ENCODE results near the gene ITPRIPL1.

Gene ITPRIPL1

GRCh38 chr2:96324721-96325040 lies 436 bp upstream of the ITPRIPL1 start:
- no peak for DNase-seq

GRCh38 chr2:96325884-96326255 lies 753 bp downstream of the ITPRIPL1 start:
- DNase-seq, result no peak

GRCh38 chr2:96326564-96326963 lies 1.4 kb downstream of the ITPRIPL1 start:
- no peak for DNase-seq

GRCh38 chr2:96326990-96327820 lies 2.1 kb downstream of the ITPRIPL1 start:
- no peak for DNase-seq

GRCh38 chr2:96329456-96329855 lies 4.3 kb downstream of the ITPRIPL1 start:
- DNase-seq, result peak; percentile 59

- no peak for DNase-seq
Observed at GRCh38 chr2:96329874-96330273, 4.8 kb downstream of the ITPRIPL1 start.

- no peak for DNase-seq
Observed at GRCh38 chr2:96330407-96330806, 5.3 kb downstream of the ITPRIPL1 start.

- no peak for DNase-seq
Observed at GRCh38 chr2:96333708-96334107, 8.6 kb downstream of the ITPRIPL1 start.

GRCh38 chr2:96336104-96336775 lies 11.1 kb downstream of the ITPRIPL1 start:
- DNase-seq, result no peak

GRCh38 chr2:96336873-96337272 lies 11.8 kb downstream of the ITPRIPL1 start:
- peak; percentile 81 for DNase-seq

GRCh38 chr2:96340493-96341414 lies 15.6 kb downstream of the ITPRIPL1 start:
- no peak for DNase-seq

- no peak for DNase-seq
Observed at GRCh38 chr2:96341641-96342040, 16.5 kb downstream of the ITPRIPL1 start.

- no peak for DNase-seq
Observed at GRCh38 chr2:96342085-96342484, 17.0 kb downstream of the ITPRIPL1 start.

- peak; percentile 84 for DNase-seq
Observed at GRCh38 chr2:96344011-96344410, 18.9 kb downstream of the ITPRIPL1 start.

GRCh38 chr2:96345438-96345837 lies 20.3 kb downstream of the ITPRIPL1 start:
- no peak for DNase-seq

GRCh38 chr2:96345868-96346462 lies 20.8 kb downstream of the ITPRIPL1 start:
- no peak for DNase-seq

- DNase-seq, result no peak
Observed at GRCh38 chr2:96347395-96347794, 22.3 kb downstream of the ITPRIPL1 start.

- DNase-seq, result no peak
Observed at GRCh38 chr2:96353032-96353561, 28.0 kb downstream of the ITPRIPL1 start.

GRCh38 chr2:96353606-96354101 lies 28.5 kb downstream of the ITPRIPL1 start:
- DNase-seq, result no peak

- DNase-seq, result no peak
Observed at GRCh38 chr2:96354492-96354891, 29.4 kb downstream of the ITPRIPL1 start.

GRCh38 chr2:96356889-96357288 lies 31.8 kb downstream of the ITPRIPL1 start:
- DNase-seq, result no peak

GRCh38 chr2:96359310-96359709 lies 34.2 kb downstream of the ITPRIPL1 start:
- no peak for DNase-seq

- DNase-seq, result no peak
Observed at GRCh38 chr2:96359866-96360265, 34.7 kb downstream of the ITPRIPL1 start.
